ENCODE measurements around the gene DCST2. TPM values are rescaled to one million over a fixed set of nuclear protein-coding genes. Genes with fewer than 3 reads are reported as not detected.
A peak's percentile ranks its signal among the peaks of the same experiment; 100 is the strongest.
"Not testable (repeated sequence)": the region's sequence is repeated elsewhere in the genome, so short reads cannot be mapped to it uniquely, and the experiment has no call there.

Gene DCST2
- total RNA-seq, 1 experiment from 2014 or later: 0.45 TPM

DNA sequence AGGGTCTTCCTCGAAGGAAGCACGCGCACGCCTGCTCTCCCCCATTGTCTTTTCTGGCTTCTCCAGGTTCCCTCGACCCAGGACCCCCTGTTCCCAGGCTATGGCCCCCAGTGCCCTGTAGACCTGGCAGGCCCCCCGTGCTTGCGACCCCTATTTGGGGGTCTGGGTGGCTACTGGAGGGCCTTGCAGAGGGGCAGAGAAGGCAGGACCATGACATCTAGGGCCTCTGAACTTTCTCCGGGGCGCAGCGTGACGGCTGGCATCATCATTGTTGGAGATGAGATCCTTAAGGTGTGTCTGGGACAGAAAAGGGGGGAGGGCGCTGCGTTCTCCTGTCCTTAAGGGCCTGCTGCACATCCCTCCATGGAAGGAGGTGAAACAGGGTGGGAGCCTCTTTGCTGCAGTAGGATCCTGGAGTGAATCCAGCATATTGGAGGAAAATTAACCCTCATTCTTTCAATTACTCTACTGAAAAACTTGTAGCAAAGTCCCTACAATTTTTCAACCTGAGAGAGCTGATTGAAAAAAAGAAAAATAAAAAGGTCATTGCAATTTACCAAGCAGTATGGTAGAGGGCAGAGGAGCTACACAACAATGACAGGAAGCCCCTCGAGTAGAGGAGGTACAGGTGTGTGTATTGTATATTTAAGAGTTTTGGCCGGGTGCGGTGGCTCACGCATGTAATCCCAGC, 49.7 kb downstream of the DCST2 start:
- no peak for DNase-seq (ENCODE audit: extremely low read depth, low read depth)

DNA sequence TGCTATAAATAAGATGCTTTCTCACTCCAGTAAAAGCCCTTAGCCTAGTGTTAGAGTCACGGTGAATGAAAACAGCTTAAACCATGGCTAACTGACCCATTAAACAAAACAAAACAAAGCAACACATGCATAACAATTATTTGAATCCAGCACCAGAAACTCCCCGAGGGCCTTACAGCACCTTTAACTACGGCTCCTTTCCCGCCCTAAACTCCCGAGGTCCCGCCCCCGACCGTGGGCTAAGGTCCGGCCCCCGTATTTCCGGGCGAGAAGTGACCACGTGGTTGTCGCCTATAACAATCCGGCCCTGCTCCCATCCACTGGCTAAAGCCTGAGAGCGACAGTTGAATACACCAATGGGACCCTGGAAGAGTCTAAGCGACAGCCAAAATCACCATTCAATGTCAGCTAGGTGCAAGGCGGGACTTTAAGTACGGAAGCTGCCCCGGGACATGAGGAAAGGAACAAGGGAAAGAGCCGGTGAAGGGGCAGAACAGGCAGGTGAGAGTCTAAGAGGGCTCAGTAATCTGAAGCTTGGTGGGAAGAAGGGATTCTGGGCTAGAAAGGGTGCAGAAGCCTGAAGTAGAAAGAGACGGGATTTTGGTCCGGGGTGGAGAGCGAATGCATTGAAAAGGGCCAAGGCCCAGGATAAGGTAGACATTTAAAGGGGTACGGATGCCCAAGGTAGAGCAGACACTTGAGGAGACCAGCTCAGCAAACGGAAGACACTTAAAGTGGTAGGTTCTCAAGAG, 50.5 kb downstream of the DCST2 start, which contains the start of gene FLAD1:
Gene FLAD1, plus strand, starts transcription at position 448 of the 752 bp plus-strand sequence. CDS start 351 bp downstream, outside the sequence.
- peak; percentile 100 for DNase-seq (ENCODE audit: extremely low read depth, low read depth)

DNA sequence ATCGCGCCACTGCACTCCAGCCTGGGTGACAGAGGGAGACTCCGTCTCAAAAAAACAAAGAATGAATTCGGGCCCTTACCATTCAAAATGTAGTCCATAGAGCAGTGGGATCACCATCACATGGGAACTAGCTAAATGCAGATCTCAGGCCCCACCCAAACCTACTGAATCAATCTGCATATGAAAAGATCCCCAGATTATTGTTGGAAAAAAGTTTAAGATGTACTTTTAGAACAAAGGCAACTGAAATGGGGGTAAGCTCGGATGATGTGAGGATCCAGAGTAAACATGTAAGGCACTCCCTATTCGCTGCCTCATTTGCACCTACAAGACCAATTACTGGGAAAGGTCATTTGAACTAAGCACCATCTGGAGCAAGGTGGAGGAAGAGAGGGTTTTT, 51.2 kb downstream of the DCST2 start:
- DNase-seq (ENCODE audit: extremely low read depth, low read depth): no peak

DNA sequence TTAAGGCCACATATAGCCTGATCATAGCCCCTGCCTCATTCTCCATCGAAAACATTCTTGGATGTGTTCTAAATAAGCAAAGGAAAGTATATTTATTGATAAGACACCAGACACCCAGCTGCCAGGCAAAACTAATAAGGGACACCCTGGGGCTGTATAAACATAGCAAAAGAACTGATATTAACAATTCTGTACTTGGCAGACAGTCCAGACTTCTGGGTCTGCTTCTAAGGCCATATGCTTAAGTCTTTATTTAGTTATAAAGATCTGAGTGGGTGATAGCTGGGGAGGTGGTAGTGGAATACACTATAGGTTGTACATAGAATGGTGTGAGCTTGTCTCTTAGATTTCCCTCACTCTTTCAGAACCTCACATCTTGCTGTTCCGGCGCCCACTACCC, 55.2 kb downstream of the DCST2 start:
- DNase-seq (ENCODE audit: extremely low read depth, low read depth): no peak

DNA sequence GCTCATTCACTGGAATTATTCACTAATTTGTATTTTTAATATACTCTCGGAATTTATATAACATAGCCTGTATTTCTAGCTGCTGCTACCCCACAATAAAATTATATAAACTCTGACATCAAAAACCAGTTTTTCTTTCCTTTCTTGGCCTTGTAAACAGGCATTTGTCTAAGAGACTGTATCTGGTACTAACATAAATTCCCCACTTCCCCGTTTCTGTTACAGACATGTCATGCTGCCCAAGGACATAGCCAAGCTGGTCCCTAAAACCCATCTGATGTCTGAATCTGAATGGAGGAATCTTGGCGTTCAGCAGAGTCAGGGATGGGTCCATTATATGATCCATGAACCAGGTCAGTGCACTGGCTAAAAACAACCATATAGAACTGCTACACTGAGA, 55.8 kb downstream of the DCST2 start:
- DNase-seq (ENCODE audit: extremely low read depth, low read depth): not testable (repeated sequence)

DNA sequence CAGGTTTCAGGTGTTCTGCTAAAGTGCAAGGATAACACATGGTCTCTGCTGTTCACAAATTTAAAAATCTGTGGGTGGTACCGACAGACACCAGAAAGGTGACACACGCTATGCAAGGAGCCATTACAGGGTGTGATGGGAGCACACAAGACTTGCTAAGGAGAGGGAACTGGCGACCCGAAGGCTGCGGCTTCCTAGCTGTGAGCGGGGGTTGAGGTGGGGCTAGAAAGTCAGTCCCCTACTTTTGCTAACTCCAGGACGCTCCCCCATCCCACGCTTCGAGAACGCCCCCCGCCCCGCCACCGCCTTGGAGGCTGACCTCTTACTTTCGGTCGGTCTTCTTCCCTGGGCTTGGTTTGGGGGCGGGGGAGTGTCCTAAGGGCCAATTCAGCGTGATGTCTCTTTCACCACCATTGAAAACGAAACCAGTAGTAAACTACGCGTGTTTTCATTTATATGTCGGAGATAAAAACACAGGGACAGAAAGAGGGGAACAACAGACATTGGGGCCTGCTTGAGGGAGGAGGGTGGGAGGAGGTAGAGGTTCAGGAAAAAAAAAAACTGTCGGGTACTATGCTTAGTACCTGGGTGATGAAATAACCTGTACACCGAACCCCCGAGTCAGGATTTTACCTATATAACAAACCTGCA, 58.0 kb downstream of the DCST2 start:
- DNase-seq (ENCODE audit: extremely low read depth, low read depth): peak; percentile 35

DNA sequence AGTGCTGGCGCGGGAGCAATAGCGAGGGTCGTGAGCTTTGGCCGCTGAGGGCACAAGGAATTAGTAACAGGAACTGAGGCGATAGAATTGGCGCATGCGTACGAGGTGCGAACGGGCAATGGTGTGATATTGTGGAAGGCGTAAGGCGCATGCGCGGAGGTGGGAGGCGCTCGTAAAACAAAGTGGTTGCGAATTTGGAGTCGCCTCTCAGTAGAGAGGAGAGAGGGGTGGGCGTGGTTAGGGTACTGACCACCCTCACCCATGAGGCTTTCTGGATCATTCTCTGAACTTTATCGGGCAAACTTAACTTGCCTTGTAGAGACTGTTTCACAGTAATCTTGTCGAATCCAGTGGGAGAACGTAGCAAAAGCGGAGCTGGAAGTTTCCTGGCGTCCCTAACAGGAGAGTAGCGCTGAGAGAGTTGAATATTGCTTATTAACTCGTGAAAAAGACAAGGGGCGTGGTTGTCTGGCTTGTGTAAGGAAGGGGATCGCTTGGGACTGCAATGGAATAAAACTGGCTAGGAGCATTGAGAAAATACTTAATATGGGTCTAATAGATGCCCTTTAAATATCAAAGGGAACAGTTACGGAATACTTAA, 58.7 kb downstream of the DCST2 start:
- peak; percentile 99 for DNase-seq (ENCODE audit: extremely low read depth, low read depth)

DNA sequence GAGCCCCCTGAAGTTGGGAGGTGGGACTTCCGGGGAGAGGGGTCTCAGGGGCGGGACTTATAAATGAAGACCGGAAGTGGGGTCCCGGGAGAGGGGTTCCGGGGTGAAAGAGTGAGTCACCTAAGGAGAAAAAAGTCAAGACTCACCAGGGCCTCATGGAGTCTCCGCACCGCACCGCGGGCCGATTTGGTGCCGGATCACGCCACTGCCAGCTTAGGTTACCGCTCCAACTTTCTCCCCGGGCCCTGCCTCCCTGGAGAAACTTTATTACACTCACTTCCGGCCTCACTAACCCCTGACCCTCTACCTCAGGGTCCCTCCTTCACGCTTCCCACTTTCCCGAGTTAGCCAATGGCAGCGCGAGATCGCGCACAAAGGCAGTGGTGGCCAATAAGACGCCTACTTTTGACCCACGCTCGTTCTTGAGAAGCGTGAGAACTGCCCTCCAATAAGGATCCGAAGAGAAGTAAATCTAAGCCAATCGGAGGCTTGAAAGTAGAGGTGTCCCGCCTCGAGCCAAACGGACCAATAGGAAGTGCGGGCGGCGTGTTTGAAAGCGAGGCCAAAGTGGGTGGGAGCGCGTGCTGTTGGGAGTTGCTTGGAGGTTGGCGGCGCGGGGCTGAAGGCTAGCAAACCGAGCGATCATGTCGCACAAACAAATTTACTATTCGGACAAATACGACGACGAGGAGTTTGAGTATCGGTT, 59.3 kb downstream of the DCST2 start, which contains the start of gene CKS1B:
Gene CKS1B, plus strand, starts transcription at position 580 of the 706 bp plus-strand sequence. Its CDS starts 65 bp downstream, at position 645.
- DNase-seq (ENCODE audit: extremely low read depth, low read depth): peak; percentile 100

DNA sequence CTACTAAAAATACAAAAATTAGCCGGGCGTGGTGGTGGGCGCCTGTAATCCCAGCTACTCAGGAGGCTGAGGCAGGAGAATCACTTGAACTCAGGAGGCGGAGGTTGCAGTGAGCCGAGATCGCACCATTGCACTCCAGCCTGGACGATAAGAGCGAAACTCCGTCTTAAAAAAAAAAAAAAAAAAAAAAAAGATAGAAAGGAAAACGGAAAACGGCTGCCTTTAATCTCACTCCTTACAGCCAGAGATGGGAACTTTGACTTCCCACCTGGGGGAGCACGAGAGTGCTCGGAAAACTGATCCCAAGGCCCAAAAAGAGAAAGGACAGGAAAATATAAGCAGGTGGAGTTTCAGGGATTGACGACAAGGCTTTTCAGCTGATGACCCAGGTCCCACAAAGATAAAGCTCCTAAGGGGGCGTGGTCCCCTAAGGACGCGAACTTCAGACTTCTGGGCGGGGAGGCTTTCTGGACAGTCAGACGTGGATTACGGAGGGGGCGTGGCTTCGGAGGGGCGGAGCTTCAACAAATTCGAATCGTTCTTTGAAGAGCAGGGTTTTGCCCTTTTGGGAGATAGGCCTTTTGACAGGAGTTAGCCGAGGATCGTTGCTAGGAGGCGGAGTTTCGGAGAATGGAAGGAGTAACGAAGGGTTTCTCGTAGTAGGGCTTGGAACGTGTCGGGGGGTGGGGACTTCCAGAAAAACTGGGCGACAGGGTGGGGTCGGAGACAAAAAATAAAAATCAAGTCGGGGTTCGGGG, 60.1 kb downstream of the DCST2 start:
- peak; percentile 100 for DNase-seq (ENCODE audit: extremely low read depth, low read depth)

DNA sequence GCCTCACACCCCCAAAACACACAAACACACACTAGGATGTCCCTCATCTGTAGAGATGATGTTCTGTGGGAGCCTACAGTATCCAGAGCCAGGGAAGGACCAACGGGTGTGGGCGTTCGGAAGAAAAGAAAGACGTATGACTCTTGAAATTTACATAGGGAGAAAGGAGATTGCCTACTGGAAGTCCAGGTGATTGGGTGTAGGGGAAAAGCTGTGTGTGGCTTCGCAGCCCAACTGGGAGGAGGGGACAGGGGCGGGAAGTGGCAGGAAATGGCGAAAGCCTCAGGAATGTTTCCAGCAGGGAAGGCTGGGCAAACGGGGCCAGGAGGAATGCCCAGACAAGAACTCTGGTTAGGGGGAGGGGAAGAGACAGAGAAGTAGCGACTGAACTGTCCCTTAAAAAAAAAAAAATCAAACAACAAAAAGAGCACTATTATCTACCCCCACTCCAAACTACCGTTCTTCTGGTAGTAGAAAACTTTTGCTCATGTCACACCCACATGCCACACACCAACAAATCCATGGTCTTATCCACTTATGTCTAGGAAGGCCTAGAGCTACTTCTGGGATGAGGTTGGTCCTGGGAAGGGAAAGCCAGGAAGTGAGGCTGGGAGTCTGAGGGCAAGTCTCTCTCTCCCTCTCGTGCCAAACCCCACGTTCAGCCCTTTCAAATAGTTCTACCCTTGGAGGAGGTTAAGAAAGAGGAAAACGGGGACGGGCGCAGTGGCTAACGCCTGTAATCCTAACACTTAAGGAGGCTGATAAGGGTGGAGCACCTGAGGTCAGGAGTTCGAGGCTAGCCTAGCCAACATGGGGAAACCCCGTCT, 60.9 kb downstream of the DCST2 start:
- peak; percentile 99 for DNase-seq (ENCODE audit: extremely low read depth, low read depth)

DNA sequence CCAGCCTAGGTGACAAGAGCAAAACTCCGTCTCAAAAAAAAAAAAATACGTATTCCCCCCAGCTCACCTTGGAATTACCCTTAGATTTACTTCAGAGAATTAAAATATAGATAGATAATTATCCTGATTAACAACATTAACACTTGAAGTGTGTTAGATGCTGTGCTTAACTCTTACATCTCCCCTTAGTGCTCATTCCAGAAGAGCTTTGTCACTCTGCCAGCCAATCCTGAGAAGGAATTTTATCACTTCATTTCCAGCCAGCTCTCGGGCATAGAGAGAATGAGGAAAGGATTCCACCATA, 61.4 kb downstream of the DCST2 start:
- DNase-seq (ENCODE audit: extremely low read depth, low read depth): no peak

DNA sequence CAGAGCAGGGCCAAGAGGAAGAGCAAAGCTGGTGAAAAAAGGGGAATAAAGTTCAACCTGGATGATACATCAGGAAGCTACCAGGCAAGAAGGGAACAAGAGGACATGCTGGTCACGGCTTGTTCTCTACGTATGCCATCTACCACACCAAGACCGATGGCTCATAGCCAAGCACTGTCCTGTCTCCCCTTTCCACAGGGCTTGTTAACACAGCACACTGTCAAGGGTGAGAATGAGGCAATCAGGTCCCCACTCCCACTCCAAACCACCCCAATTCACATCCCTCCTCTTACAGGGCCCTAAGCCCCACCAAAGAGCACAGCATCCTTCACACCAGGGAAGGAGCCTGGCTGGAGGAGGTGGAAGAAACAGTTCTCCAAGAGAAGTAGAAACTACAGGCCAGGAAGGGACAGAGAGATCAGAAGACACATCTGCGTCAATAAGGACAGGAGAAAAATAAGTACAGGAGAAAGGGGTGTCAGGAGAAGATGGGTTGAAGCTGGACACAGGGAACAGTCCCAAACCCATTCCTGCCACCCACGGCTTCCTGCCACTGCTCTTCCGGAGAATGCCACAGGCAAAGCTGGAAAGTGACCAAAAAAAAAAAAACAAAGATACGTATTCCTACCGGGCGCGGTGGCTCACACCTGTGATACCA, 62.1 kb downstream of the DCST2 start:
- DNase-seq (ENCODE audit: extremely low read depth, low read depth): peak; percentile 73

DNA sequence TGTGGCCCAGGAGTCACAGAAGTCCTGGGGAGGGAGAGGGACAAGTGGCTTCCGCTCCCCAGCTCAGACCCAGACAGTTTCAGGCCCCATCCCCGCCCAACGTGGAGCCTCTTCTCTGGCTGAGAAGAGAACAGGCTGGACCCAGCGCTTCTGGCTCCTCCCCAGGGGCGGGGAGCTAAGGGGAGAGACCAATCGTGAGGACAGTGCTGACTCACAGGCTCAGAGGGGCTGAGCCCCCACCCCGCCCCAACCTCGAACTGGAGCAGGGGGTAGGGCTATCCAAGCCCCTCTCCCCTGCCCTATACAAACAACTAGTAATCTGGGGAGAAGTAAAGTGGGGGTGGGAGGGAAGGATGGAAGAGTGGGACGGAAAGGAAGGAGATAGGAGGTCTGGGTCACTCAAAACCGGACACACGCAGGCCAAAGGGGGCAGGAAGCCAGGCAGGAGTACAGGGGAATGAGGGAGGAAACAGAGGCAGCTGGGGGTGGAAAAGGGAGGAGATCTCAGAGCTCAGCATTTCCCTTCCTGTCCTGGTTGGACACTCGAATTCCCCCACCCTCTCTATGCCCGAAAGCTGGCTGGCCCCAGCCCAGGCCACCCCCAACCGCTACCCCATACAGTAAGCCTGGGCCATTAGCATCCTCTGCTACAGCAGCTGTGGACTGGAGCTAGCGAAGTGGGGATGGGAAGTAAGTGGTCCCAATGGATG, 62.8 kb downstream of the DCST2 start, which contains the start of gene SHC1:
Gene SHC1, minus strand, starts transcription at position 117 of the 710 bp plus-strand sequence. CDS start 221 bp downstream, outside the sequence.
- peak; percentile 98 for DNase-seq (ENCODE audit: extremely low read depth, low read depth)

DNA sequence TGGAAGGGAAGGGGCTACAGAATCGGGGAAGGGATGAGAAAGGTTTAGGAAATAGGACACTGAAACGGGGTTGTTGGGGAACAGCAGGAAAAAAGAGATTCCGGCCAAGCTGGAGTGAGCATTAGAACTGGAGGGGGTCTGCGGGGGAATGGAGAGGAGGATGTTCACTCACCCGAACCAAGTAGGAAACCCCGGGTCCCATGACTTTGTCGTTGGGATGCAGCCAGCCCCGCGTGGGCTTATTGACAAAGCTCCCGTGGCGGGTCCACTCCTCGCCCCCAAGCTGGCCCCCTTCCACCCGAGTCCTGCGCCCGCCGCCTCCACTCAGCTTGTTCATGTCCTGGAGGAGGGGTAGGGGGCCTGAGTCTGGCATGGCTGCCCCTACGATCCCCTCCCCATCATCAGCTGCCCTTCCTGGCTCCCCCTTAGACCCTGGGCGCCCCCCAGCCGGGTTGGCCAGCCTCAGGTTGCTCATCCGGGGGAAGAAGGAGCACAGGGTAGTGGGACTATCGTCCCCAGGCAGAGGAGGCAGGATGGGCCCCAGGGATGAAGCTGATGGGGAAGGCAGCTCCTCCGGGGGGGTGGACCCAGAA, 63.6 kb downstream of the DCST2 start:
- DNase-seq (ENCODE audit: extremely low read depth, low read depth): no peak

DNA sequence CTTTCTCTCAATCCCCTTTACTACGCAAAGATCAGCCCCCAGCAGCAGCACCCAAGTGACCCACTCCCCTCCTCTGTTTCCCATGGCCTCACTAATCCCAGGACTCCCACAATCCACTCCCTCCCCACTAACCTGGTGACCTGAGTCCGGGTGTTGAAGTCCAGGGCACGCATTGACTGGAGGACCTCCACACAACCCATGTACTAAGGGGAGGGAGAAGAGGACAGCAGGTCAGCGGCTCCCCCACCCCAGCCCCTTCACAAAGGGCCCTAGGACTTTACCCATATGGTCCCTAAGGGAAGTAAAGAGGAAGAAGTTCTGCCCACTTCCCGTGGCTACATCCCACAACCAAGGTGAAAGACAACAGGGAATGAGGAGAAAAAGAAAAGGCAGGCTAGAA, 64.3 kb downstream of the DCST2 start:
- DNase-seq (ENCODE audit: extremely low read depth, low read depth): no peak

DNA sequence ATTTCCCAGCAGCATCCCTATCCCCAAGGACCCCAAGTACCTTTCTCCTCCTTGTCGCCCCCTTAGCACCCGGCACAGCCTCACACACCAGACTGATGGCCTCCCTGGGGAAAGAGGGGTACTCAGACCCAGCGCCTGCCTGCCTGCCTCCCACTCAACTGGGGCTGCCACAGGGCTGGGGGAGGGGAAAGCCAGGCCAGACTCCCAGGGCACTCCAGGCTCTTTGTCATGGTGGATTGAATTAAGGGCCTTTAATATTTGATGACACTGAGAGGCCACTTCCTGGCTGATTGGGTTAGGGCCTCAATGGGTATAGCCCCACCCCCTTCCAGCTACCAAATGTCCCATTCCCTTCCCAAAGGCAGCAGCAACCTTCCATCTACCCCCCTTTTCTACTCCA, 64.8 kb downstream of the DCST2 start:
- no peak for DNase-seq (ENCODE audit: extremely low read depth, low read depth)
